ENCODE results near the gene ARL8A.

DNA sequence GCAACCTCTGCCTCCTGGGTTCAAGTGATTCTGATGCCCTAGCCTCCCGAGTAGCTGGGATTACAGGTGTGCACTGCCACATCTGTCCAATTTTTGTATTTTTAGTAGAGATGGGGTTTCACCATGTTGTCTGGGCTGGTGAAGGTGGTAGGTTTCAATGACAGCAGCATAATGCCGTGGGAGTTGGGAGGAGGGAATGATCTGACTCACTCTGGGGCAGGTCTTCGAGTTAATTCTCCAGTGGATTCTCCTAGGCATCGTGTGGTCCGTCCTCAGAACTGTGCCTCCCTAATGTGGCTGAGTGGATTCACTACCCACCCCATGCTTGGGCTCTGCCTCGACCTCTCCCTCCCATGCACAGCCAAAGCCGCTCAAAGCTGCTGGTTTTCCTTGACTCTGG is 23.5 kb downstream of the ARL8A start:
- no peak for TF ChIP-seq CTCF (IDR thresholded peaks at IDR 0.05; ENCODE audit: poor library complexity)
- no peak for TF ChIP-seq EZH2phosphoT487 (IDR thresholded peaks at IDR 0.05; ENCODE audit: low read depth, severe bottlenecking, unreplicated experiment)
- TF ChIP-seq EZH2 (IDR thresholded peaks at IDR 0.05; ENCODE audit: borderline replicate concordance), result no peak

Measured in hepatocyte (in vitro differentiated cells).